Mucosa of descending colon (tissue), 3 donors: Measurements from ENCODE around the gene GLT1D1. TPM values are rescaled to one million over a fixed set of nuclear protein-coding genes. Genes with fewer than 3 reads are reported as not detected.

Experiments
- ATAC-seq: fragments of 200-7000 bp; cut with Tn5 transposase; one replicate; pipeline ENCODE4 v1.9.1; 2020; ENCODE audit warnings: mild to moderate bottlenecking, moderate library complexity
- DNase-seq, 3 donors: peaks; one replicate each; pipeline ENCODE4 v3.0.0-alpha.2; 2020
- H3K36me3 ChIP-seq: fragments of 200-600 bp; one replicate; pipeline ENCODE4 v1.8.0; 2021; ENCODE audit warnings: low read depth, mild to moderate bottlenecking
- H3K4me1 ChIP-seq: fragments of 200-600 bp; one replicate; pipeline ENCODE4 v1.8.0; 2021; ENCODE audit warnings: low read depth, mild to moderate bottlenecking
- H3K4me3 ChIP-seq: fragments of 200-600 bp; one replicate; pipeline ENCODE4 v1.8.0; 2021; ENCODE audit warnings: mild to moderate bottlenecking
- H3K9me3 ChIP-seq: fragments of 200-600 bp; one replicate; pipeline ENCODE4 v1.8.0; 2021; ENCODE audit warnings: mild to moderate bottlenecking
- intact Hi-C, 2 donors: fragments of 100-400 bp; cut with DNase I in 1 of 2; cut with micrococcal nuclease in 1 of 2; formaldehyde crosslinking; loops; one replicate each; pipeline versions ENCODE4 v1.11.0 to v1.11.1; 2022; cut with DNase I, micrococcal nuclease
- total RNA-seq, 3 donors: library from RNA; stranded (reverse); fragmentation: NEBNext Ultra II Directional in 2 of 3; extraction: Animal tissue kit (Norgen Biotek cat#: 25700) in 2 of 3; gene quantifications; one replicate each; pipeline versions ENCODE4 v1.2.1 to v1.2.4, GENCODE V29; 2021 to 2023
- TF ChIP-seq, protein P1 (sequence below): fragments of 200-600 bp; IDR thresholded peaks from one replicate; pipeline ENCODE4 v1.8.0; 2022; ENCODE audit warnings: antibody characterized with exemption, mild to moderate bottlenecking
- donor health status: DM: no; HTN: no; CAD: no; lungs with moderate emphysema.
- donor health status: DM: no; HTN: no; CAD: no.
- donor health status: DM: no; HTN: yes; CAD: no.

Gene GLT1D1
- total RNA-seq, 3 donors from 2014 or later, result 0.65 to 0.73 TPM; not detected in 1

DNA sequence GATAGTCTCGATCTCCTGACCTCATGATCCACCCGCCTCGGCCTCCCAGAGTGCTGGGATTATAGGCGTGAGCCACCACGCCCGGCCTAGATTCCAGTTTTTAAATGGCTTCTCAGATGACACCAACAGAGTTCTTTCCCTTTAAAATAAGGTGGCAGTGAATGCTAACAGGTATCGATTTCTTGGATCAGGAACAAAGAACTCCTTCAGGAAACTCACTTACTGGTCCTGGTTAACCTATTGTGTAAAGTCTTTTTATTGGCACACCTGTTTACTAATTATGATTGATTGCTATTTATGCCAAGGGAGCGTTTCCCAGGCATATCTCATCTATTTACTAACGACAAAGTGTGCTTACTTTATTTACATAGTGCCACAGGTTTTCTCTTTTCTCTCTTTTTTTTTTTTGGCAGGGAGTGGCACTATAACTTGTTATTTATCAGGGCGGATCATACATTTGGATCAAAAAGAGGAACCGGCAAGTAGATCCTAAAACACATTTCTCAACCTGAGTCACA is 89.7 kb downstream of the GLT1D1 start:
- ATAC-seq (no peak), DNase-seq (no peak)
- intact Hi-C loops, result no loop called here
- no peaks in the 10 kb centered on the region for H3K36me3 ChIP-seq
- TF ChIP-seq, protein P1, sequence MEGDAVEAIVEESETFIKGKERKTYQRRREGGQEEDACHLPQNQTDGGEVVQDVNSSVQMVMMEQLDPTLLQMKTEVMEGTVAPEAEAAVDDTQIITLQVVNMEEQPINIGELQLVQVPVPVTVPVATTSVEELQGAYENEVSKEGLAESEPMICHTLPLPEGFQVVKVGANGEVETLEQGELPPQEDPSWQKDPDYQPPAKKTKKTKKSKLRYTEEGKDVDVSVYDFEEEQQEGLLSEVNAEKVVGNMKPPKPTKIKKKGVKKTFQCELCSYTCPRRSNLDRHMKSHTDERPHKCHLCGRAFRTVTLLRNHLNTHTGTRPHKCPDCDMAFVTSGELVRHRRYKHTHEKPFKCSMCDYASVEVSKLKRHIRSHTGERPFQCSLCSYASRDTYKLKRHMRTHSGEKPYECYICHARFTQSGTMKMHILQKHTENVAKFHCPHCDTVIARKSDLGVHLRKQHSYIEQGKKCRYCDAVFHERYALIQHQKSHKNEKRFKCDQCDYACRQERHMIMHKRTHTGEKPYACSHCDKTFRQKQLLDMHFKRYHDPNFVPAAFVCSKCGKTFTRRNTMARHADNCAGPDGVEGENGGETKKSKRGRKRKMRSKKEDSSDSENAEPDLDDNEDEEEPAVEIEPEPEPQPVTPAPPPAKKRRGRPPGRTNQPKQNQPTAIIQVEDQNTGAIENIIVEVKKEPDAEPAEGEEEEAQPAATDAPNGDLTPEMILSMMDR, result no peak
- no peaks in the 10 kb centered on the region for H3K9me3 ChIP-seq
- no peaks in the 10 kb centered on the region for H3K4me1 ChIP-seq
- H3K4me3 ChIP-seq, result no peak overlapping the region

DNA sequence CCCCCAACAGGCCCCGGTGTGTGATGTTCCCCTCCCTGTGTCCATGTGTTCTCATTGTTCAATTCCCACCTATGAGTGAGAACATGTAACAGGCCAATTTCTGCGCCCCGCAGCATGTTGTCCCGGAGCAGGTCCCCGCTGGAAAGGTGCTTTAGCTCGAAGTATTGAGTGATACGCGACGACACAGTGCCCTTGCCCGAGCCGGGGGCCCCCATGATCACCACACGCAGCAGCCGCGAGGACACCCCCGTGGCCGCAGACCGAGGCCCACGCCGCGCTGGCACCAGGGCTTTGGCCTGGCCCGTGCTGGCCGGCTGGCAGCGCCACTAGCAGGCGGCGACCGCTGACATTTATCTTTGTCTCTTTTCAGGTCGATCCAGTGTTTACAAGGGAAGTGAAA is 91.7 kb downstream of the GLT1D1 start:
- no peaks in the 10 kb centered on the region for H3K4me1 ChIP-seq
- DNase-seq (no peak), ATAC-seq (no peak)
- H3K4me3 ChIP-seq, result no peak overlapping the region
- intact Hi-C loops, result no loop called here
- no peaks in the 10 kb centered on the region for H3K36me3 ChIP-seq
- H3K9me3 ChIP-seq, result no peaks in the 10 kb centered on the region
- TF ChIP-seq, protein P1, result no peak

DNA sequence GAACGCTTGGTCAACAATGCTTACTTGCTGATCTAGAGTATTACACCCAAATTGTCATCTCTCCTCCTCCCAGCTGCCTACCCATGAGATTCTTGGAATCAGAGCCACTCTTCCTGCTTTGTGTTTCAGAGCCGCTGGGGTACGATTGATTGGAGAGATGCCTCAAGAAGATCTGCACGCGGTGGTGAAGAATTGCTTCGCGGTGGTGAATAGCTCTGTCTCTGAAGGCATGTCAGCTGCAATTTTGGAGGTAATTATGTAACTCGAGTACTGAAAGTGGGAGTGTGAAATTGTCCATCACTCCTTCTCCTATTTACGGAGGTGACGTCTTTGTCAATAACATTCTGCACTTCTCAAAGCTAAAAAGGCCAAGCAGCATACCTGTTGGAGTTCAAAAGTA is 93.9 kb downstream of the GLT1D1 start:
- ATAC-seq, result no peak
- no peaks in the 10 kb centered on the region for H3K9me3 ChIP-seq
- no peaks in the 10 kb centered on the region for H3K36me3 ChIP-seq
- H3K4me1 ChIP-seq, result no peaks in the 10 kb centered on the region
- TF ChIP-seq, protein P1, result no peak
- no peak for DNase-seq
- H3K4me3 ChIP-seq, result no peak overlapping the region
- intact Hi-C loops, result no loop called here

DNA sequence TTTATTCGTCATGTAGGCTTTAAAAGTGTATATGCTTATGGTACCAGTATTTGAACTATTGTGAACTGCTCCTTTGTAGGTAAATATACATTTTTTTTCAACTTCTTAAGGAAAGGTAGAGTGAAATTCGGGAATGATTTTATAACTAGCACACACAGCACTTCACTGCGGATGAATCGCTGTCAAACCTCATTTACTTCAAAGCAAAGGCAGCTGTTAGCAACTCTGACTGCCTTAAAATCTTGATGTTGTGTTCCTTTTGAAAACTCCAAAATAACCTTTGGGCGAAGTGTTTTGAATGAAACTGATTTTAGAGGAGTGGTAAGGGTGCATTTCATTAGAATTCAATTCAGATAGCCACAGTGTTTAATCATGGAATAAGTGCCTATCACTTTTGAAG is 95.8 kb downstream of the GLT1D1 start:
- no peak for ATAC-seq
- intact Hi-C loops, result no loop called here
- no peak for DNase-seq
- Histone ChIP-seq H3K4me3 (no peak overlapping the region), H3K4me1 (no peaks in the 10 kb centered on the region), H3K9me3 (no peaks in the 10 kb centered on the region), H3K36me3 (no peaks in the 10 kb centered on the region)
- TF ChIP-seq, protein P1, result no peak

DNA sequence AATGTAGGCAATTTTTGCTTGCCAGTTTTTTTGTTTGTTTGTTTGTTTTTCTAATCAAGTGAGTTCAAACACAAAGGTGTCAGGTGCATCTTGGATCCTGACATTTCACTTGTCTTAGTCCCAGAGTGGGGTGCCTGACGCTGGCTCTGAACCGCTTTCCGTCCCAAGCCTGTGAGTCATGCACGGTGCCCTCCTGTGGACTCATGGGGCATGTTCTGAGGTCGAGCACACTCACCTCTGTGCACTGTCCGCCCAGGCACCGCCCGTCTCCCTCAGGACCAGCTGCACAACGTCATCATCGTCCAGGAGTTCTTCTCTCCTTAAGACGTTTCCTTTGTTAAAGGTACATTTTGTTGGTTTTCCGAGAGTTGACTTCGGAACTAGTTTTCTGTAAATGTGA is 98.2 kb downstream of the GLT1D1 start:
- DNase-seq (no peak), ATAC-seq (no peak)
- no peaks in the 10 kb centered on the region for H3K4me1 ChIP-seq
- no peaks in the 10 kb centered on the region for H3K36me3 ChIP-seq
- intact Hi-C loops, result no loop called here
- no peak overlapping the region for H3K4me3 ChIP-seq
- TF ChIP-seq, protein P1, result no peak
- no peaks in the 10 kb centered on the region for H3K9me3 ChIP-seq

DNA sequence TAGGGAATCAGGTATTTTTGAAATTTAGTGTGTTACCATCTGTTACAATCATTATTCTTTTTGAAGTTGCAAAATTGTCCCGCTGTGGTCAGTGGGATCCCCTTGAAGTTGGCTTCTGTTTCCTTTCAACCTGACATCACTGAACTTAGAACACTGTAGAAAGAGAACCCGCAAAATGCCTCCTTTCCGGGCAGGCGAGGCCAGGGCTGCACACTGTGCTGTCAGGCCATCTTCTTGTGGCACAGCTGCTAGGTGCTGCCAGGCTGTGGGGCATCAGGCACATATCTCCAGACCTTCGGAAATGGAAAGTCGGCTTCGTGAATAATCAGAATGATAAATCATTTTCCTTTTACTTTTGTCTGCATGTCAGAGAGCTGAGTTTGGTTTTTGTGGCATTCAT is 103.5 kb downstream of the GLT1D1 start:
- TF ChIP-seq, protein P1, result no peak
- no peaks in the 10 kb centered on the region for H3K36me3 ChIP-seq
- DNase-seq (no peak), ATAC-seq (no peak)
- intact Hi-C loops, result no loop called here
- no peaks in the 10 kb centered on the region for H3K4me1 ChIP-seq
- H3K4me3 ChIP-seq, result no peak overlapping the region
- H3K9me3 ChIP-seq, result no peaks in the 10 kb centered on the region
